Trophoblast cell (in vitro differentiated cells and primary cell): Measurements from ENCODE around the gene ATP6V1E1.

Experiments
- DNase-seq, 2 donors: peaks; one replicate each; pipeline ENCODE4 v3.0.0-alpha.2; 2016
- H2AFZ ChIP-seq: 2 replicates; pipeline ENCODE4 v1.6.1; 2013; ENCODE audit warnings: low read length, moderate library complexity, mild to moderate bottlenecking; ENCODE audit not compliant: insufficient read depth, poor library complexity
- H2AK5ac ChIP-seq: 2 replicates; pipeline ENCODE4 v1.6.1; 2013; ENCODE audit warnings: mild to moderate bottlenecking, low read length
- H2BK120ac ChIP-seq: 2 replicates; pipeline ENCODE4 v1.6.1; 2013; ENCODE audit warnings: low read length, mild to moderate bottlenecking, moderate library complexity; ENCODE audit not compliant: insufficient read depth, poor library complexity
- H2BK12ac ChIP-seq: 2 replicates; pipeline ENCODE4 v1.6.1; 2013; ENCODE audit warnings: mild to moderate bottlenecking, low read length, moderate library complexity
- H2BK5ac ChIP-seq: 2 replicates; pipeline ENCODE4 v1.6.1; 2013; ENCODE audit warnings: low read length, low read depth, moderate library complexity, mild to moderate bottlenecking; ENCODE audit not compliant: poor library complexity
- H3K14ac ChIP-seq: 2 replicates; pipeline ENCODE4 v1.6.1; 2013; ENCODE audit warnings: mild to moderate bottlenecking, low read length
- H3K18ac ChIP-seq: 2 replicates; pipeline ENCODE4 v1.6.1; 2013; ENCODE audit warnings: mild to moderate bottlenecking, low read length
- H3K23ac ChIP-seq: 2 replicates; pipeline ENCODE4 v1.6.1; 2013; ENCODE audit warnings: low read length
- H3K27ac ChIP-seq: 2 replicates; pipeline ENCODE4 v1.5.1; 2013; ENCODE audit warnings: low read depth, mild to moderate bottlenecking, inconsistent platforms, low read length, moderate library complexity
- H3K27me3 ChIP-seq: 2 replicates; pipeline ENCODE4 v1.6.1; 2013; ENCODE audit warnings: inconsistent platforms, mild to moderate bottlenecking, low read length, moderate library complexity; ENCODE audit not compliant: insufficient read depth
- H3K36me3 ChIP-seq, 2 experiments: 1 replicate in 1 of 2; 2 replicates in 1 of 2; pipeline ENCODE4 v1.6.1; 2013; ENCODE audit warnings: low read length in 2 of 2, mild to moderate bottlenecking in 2 of 2, moderate library complexity in 1 of 2; ENCODE audit not compliant: insufficient read depth in 2 of 2, control insufficient read depth in 1 of 2
- H3K4ac ChIP-seq: 2 replicates; pipeline ENCODE4 v1.6.1; 2013; ENCODE audit warnings: low read depth, mild to moderate bottlenecking, low read length, moderate library complexity
- H3K4me1 ChIP-seq, 2 experiments: 1 replicate in 1 of 2; 2 replicates in 1 of 2; pipeline ENCODE4 v1.6.1; 2013; ENCODE audit warnings: low read length in 2 of 2, mild to moderate bottlenecking in 2 of 2, moderate library complexity in 1 of 2; ENCODE audit not compliant: insufficient read depth in 2 of 2, control insufficient read depth in 1 of 2
- H3K4me2 ChIP-seq: 2 replicates; pipeline ENCODE4 v1.6.1; 2013; ENCODE audit warnings: inconsistent platforms, mild to moderate bottlenecking, low read length, moderate library complexity
- H3K4me3 ChIP-seq: 2 replicates; pipeline ENCODE4 v1.5.1; 2013; ENCODE audit warnings: mild to moderate bottlenecking, low read depth, low read length, inconsistent platforms
- H3K79me1 ChIP-seq: one replicate; pipeline ENCODE4 v1.6.1; 2013; ENCODE audit warnings: low read length
- H3K79me2 ChIP-seq: 2 replicates; pipeline ENCODE4 v1.6.1; 2013; ENCODE audit warnings: low read length, mild to moderate bottlenecking; ENCODE audit not compliant: control insufficient read depth, insufficient read depth, poor library complexity
- H3K9ac ChIP-seq: 2 replicates; pipeline ENCODE4 v1.6.1; 2013; ENCODE audit warnings: mild to moderate bottlenecking, low read length
- H3K9me3 ChIP-seq: 2 replicates; pipeline ENCODE4 v1.6.1; 2013; ENCODE audit warnings: low read depth, mild to moderate bottlenecking, control low read depth, inconsistent platforms, low read length; ENCODE audit not compliant: insufficient read depth
- H4K12ac ChIP-seq: 2 replicates; pipeline ENCODE4 v1.6.1; 2013; ENCODE audit warnings: low read depth, mild to moderate bottlenecking, low read length, moderate library complexity
- H4K8ac ChIP-seq: 2 replicates; pipeline ENCODE4 v1.6.1; 2013; ENCODE audit warnings: low read depth, mild to moderate bottlenecking, low read length, moderate library complexity
- H4K91ac ChIP-seq: one replicate; pipeline ENCODE4 v1.6.1; 2013; ENCODE audit warnings: low read depth, mild to moderate bottlenecking, low read length, moderate library complexity
- WGBS: extraction: QIAGEN DNeasy Blood & Tissue Kit; methylation state at CpG from one replicate; pipeline ENCODE4 v1.1.7; 2013; ENCODE audit warnings: missing lambda C conversion rate; ENCODE audit not compliant: insufficient read length, insufficient coverage; ENCODE audit errors: extremely low coverage; 5-methylcytosine and 5-hydroxymethylcytosine counted together

ATP6V1E1 gene

GRCh38 chr22:17576470-17576869 is 52.1 kb downstream of the ATP6V1E1 start:
- peaks cover 8 to 11% of the 10 kb centered on the region in 2 experiments for H3K4me1 ChIP-seq
- H3K18ac ChIP-seq, result no peak overlapping the region
- WGBS, result no CpG with 5 or more reads among the region's 6 CpGs

GRCh38 chr22:17575681-17576080 is 52.9 kb downstream of the ATP6V1E1 start:
- Histone ChIP-seq H3K4me3 (no peak overlapping the region), H4K91ac (no peak overlapping the region), H3K36me3 (no peaks in the 10 kb centered on the region), H3K4me1 (peaks cover 14 to 16% of the 10 kb centered on the region in 2 experiments), H4K12ac (no peak overlapping the region), H3K9ac (no peak overlapping the region), H3K18ac (no peak overlapping the region), H2BK5ac (no peak overlapping the region), H2AK5ac (no peak overlapping the region), H3K79me2 (no peaks in the 10 kb centered on the region), H3K4me2 (no peak overlapping the region), H3K27ac (no peak overlapping the region), H4K8ac (no peak overlapping the region), H2BK120ac (no peak overlapping the region), H3K4ac (no peak overlapping the region), H3K23ac (no peak overlapping the region), H2AFZ (no peak overlapping the region), H2BK12ac (no peak overlapping the region), H3K27me3 (no peaks in the 10 kb centered on the region), H3K14ac (no peak overlapping the region), H3K79me1 (no peaks in the 10 kb centered on the region), H3K9me3 (no peaks in the 10 kb centered on the region)
- DNase-seq, result no peak
- WGBS, result no CpG with 5 or more reads among the region's 4 CpGs

More at GRCh38 chr22:17576470-17576869, 52.1 kb downstream of the ATP6V1E1 start:
- no peak overlapping the region for H3K14ac ChIP-seq
- H2BK120ac ChIP-seq, result no peak overlapping the region
- no peaks in the 10 kb centered on the region for H3K79me1 ChIP-seq
- no peak overlapping the region for H2AK5ac ChIP-seq
- no peak overlapping the region for H4K91ac ChIP-seq
- H2BK5ac ChIP-seq, result no peak overlapping the region
- H3K23ac ChIP-seq, result no peak overlapping the region
- peak overlapping the region; percentile 50 for H4K8ac ChIP-seq
- H3K9ac ChIP-seq, result no peak overlapping the region
- peak; percentile 69 to 73 for DNase-seq
- H3K27me3 ChIP-seq, result no peaks in the 10 kb centered on the region
- H3K9me3 ChIP-seq, result no peaks in the 10 kb centered on the region
- no peaks in the 10 kb centered on the region for H3K36me3 ChIP-seq
- no peak overlapping the region for H3K4me2 ChIP-seq
- peak overlapping the region; percentile 43 for H2AFZ ChIP-seq
- no peak overlapping the region for H2BK12ac ChIP-seq
- H3K27ac ChIP-seq, result no peak overlapping the region
- H4K12ac ChIP-seq, result no peak overlapping the region
- no peak overlapping the region for H3K4me3 ChIP-seq
- H3K79me2 ChIP-seq, result no peaks in the 10 kb centered on the region
- no peak overlapping the region for H3K4ac ChIP-seq

- Histone ChIP-seq H3K18ac (no peak overlapping the region), H3K27me3 (no peaks in the 10 kb centered on the region), H3K9me3 (no peaks in the 10 kb centered on the region), H3K4ac (no peak overlapping the region), H3K14ac (no peak overlapping the region), H2BK120ac (no peak overlapping the region), H2AFZ (no peak overlapping the region), H2BK12ac (no peak overlapping the region), H3K4me3 (no peak overlapping the region), H3K23ac (no peak overlapping the region), H3K36me3 (no peaks in the 10 kb centered on the region), H2AK5ac (no peak overlapping the region), H3K4me1 (peaks cover 16 to 20% of the 10 kb centered on the region in 2 experiments), H3K9ac (no peak overlapping the region), H3K79me1 (no peaks in the 10 kb centered on the region), H3K27ac (no peak overlapping the region), H4K8ac (no peak overlapping the region), H3K79me2 (no peaks in the 10 kb centered on the region), H4K12ac (no peak overlapping the region), H4K91ac (no peak overlapping the region), H3K4me2 (no peak overlapping the region), H2BK5ac (no peak overlapping the region)
- DNase-seq, result no peak
- no CpG with 5 or more reads among the region's 5 CpGs for WGBS
Measured at GRCh38 chr22:17575151-17575550, 53.4 kb downstream of the ATP6V1E1 start.

- Histone ChIP-seq H3K23ac (no peak overlapping the region), H4K8ac (no peak overlapping the region), H3K4me1 (peaks cover 16 to 20% of the 10 kb centered on the region in 2 experiments), H3K4me3 (no peak overlapping the region), H4K91ac (peak overlapping the region; percentile 9), H2BK120ac (no peak overlapping the region), H2BK5ac (no peak overlapping the region), H4K12ac (no peak overlapping the region), H3K4ac (no peak overlapping the region), H3K9ac (no peak overlapping the region), H3K79me2 (peaks cover under 1% of the 10 kb centered on the region), H3K27ac (no peak overlapping the region), H3K36me3 (no peaks in the 10 kb centered on the region), H3K79me1 (no peaks in the 10 kb centered on the region), H2AK5ac (no peak overlapping the region), H3K14ac (no peak overlapping the region), H3K9me3 (no peaks in the 10 kb centered on the region), H2AFZ (no peak overlapping the region), H3K18ac (no peak overlapping the region), H2BK12ac (no peak overlapping the region), H3K4me2 (no peak overlapping the region), H3K27me3 (no peaks in the 10 kb centered on the region)
- no CpG with 5 or more reads among the region's 21 CpGs for WGBS
- DNase-seq, result peak in 1 of 2 donors; percentile 33
Measured at GRCh38 chr22:17570851-17571631, 57.5 kb downstream of the ATP6V1E1 start.
